ENCODE data around the gene C11orf86. TPM values are rescaled to one million over a fixed set of nuclear protein-coding genes. Genes with fewer than 3 reads are reported as not detected.

Gene C11orf86
- total RNA-seq, 1 experiment from 2014 or later, result not detected

DNA sequence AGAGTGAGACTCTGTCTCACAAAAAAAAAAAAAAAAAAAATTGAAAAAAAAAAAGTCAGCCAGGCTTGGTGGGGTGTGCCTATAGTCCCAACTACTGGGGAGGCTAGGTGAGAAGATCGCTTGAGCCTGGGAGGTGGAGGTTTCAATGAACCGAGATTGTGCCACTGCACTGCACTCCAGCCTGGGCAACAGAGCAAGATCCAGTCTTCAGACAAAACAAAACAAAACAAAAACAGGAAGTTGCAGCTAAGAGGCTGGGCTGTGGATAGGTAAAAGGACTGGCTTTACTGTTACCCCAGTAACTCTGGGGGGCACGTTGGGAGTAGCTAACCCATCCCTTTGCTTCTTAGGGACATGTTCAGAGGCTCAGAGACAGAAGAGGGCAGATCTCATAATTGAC is 10.6 kb upstream of the C11orf86 start:
- DNase-seq (ENCODE audit: extremely low read depth, low read depth), result no peak

- no peak for DNase-seq (ENCODE audit: extremely low read depth, low read depth)
Observed at GRCh38 chr11:66966351-66966750, 8.8 kb upstream of the C11orf86 start.

DNA sequence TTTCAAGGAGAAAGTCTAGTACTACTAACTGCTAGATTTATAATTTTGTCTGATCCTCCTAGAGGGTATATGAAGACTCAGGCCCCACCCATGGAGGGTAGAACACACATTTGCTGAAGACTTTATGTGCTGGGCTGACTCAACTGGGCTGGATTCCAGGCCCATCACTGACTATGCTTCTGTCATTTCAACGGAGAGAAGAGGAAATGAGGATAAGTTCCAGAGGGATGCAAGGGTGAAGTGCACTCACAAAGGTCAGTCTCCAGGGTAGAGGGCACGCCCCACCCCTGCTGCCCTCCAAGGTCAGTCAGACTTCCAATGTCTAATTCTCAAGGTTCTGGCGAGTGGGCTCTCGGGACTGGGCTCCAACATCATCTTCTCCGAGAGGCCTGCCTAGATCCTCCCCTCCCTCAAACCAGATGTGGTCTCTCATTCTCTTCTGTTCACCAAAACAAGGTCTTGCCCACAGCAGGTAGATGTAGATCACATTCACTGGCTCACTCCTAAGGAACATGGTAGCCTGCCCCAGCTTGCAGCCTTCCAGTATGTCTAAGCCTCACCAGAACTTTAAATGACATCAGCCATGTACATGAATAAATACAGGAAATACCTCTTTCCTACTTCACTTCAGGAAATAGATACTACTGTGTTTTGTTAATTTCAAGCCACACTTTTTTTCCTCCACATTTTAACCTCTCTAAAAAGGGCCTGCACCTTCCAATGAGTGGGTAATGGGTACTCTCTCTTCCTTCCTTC is 7.3 kb upstream of the C11orf86 start:
- DNase-seq (ENCODE audit: extremely low read depth, low read depth), result no peak

DNA sequence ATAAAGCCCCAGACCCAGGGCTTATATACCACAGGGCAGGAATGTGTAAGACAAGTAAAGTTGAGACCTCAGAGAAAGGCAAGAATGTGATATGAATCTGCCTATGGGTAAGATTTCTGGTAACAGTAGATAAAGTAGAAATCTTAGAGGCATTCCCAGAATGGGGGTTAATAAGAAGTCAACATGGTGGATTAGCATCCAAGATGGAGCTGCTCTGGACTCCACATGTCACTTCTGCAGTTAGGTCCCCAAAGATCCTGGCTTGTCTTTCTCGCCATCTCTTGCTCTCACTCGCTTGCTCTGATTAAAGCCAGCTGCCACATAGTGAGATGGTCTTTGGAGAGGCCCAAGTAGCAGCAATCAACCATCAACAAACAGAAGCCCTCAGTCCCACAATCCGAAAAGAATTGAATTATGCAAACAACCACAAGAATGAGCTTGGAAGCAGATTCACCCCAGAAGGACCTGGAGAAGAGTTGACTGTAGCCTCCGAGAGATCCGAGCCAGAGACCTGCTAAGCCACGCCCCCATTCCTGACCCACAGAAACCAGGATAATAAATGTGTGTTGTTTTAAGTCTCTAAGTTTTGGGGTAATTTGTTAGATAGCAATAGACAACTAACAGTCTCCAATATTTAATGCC is 5.4 kb upstream of the C11orf86 start:
- DNase-seq (ENCODE audit: extremely low read depth, low read depth), result no peak

DNA sequence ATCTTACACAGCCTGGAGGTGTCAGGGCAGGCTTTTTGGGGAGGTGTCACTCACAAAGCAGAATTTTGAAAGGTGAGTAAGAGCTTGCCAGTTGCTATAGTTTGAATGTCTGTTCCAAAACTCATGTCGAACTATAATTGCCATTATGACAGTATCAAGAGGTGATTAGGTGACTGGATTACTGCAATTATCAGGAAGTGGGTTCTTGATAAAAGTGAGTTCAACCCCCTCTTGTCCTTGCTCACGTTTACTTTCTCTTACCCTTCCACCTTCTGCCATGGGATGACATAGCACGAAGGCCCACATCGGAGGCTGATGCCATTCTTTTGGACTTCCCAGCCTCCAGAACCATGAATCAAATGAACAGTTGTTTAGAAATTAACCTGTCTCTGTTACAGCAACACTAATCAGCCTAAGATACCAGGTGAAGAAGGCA is 4.7 kb upstream of the C11orf86 start:
- DNase-seq (ENCODE audit: extremely low read depth, low read depth), result no peak

GRCh38 chr11:66970807-66971442 is 4.2 kb upstream of the C11orf86 start:
- peak; percentile 96 for DNase-seq (ENCODE audit: extremely low read depth, low read depth)

- no peak for DNase-seq (ENCODE audit: extremely low read depth, low read depth)
Observed at GRCh38 chr11:66971488-66971887, 3.6 kb upstream of the C11orf86 start.

- no peak for DNase-seq (ENCODE audit: extremely low read depth, low read depth)
Observed at GRCh38 chr11:66973956-66974580, 1.0 kb upstream of the C11orf86 start.

GRCh38 chr11:66975405-66976027 is 412 bp downstream of the C11orf86 start:
- no peak for DNase-seq (ENCODE audit: extremely low read depth, low read depth)

DNA sequence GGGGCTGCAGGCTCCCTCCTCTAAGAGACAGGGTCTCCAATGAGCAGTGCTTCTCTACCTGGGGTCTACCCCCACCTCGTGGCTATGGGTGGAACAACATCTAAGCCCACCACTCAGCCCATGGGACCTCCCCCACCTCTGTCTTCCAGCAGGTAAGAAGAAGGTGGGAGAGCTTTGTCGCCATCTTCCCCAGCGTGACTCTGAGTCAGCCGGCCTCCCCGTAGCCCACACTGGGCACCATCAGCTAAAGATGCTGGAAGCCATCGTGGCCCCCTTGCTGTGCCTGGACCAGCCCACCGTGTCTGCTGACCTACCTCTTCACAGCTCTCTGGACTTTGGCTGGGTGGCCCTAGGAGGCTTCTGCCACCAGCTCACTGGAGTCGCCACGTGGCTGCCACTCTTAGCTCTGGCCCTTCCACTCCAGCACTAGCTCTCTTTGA is 944 bp downstream of the C11orf86 start:
- DNase-seq (ENCODE audit: extremely low read depth, low read depth), result no peak

- no peak for DNase-seq (ENCODE audit: extremely low read depth, low read depth)
Observed at GRCh38 chr11:66976925-66977324, 1.8 kb downstream of the C11orf86 start.

DNA sequence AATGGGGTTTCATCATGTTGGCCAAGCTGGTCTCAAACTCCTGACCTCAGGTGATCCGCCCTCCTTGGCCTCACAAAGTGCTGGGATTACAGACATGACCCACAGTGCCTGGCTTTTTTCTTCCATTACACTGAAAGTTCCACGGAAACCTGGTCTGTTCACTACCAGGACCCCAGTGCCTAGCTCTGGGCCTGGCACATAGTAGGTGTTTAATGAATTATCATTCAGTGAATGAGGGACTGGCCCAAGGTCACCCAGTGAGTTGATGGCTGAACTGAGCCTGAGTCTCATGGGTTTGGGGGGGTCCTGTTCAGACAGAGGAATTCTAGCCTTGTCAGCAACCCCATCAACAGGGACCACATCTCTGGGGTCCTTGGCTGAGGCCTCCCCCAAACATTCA is 3.1 kb downstream of the C11orf86 start:
- DNase-seq (ENCODE audit: extremely low read depth, low read depth), result no peak

GRCh38 chr11:66978717-66979116 is 3.6 kb downstream of the C11orf86 start:
- DNase-seq (ENCODE audit: extremely low read depth, low read depth), result no peak

GRCh38 chr11:66979336-66979980 is 4.4 kb downstream of the C11orf86 start:
- DNase-seq (ENCODE audit: extremely low read depth, low read depth), result no peak

GRCh38 chr11:66981976-66982578 is 7.0 kb downstream of the C11orf86 start:
- peak; percentile 70 for DNase-seq (ENCODE audit: extremely low read depth, low read depth)

- no peak for DNase-seq (ENCODE audit: extremely low read depth, low read depth)
Observed at GRCh38 chr11:66983275-66983924, 8.3 kb downstream of the C11orf86 start.

- no peak for DNase-seq (ENCODE audit: extremely low read depth, low read depth)
Observed at GRCh38 chr11:66985508-66986177, 10.5 kb downstream of the C11orf86 start.

DNA sequence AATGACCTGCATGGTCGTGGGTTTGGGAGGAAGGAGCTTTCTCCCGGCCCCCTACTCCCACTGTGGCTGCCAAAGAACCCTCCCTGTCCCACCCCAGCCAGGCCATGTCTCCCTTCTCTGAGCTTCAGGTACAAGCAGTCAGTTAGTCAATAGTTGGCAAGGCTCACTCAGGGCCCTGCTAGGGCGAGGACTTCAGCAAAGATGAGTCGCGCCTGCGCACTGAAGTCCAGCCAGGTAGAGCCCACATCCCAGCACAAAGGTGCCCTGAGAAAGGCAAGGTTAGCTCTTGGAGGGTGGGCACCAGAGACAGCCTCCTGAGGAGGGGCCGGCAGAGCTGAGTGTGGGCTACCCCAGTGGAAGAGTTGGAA is 11.1 kb downstream of the C11orf86 start:
- DNase-seq (ENCODE audit: extremely low read depth, low read depth), result no peak

GRCh38 chr11:66987158-66987620 is 12.1 kb downstream of the C11orf86 start:
- DNase-seq (ENCODE audit: extremely low read depth, low read depth), result no peak
